GM20431 (cell line): ENCODE results near the gene CASP10.

Experiments
- in situ Hi-C: fragments of 300-500 bp; cut with MseI, MboI; formaldehyde crosslinking; loops from one replicate; pipeline ENCODE4 v1.15.0; 2020; ENCODE audit warnings: low sequenced_read_pairs; ENCODE audit not compliant: unreplicated experiment

Gene CASP10

GRCh38 chr2:201273330-201273983 lies 90.5 kb downstream of the CASP10 start:
- in situ Hi-C loops, result no loop called here

- in situ Hi-C loops, result no loop called here
These were observed 92.1 kb downstream of the CASP10 start for GRCh38 chr2:201275069-201275468.

GRCh38 chr2:201275990-201276389 lies 93.0 kb downstream of the CASP10 start:
- in situ Hi-C loops, result no loop called here

GRCh38 chr2:201276511-201276910 lies 93.6 kb downstream of the CASP10 start:
- in situ Hi-C loops, result no loop called here
